ENCODE data around the gene FDXACB1.
A peak's percentile ranks its signal among the peaks of the same experiment; 100 is the strongest.

Gene FDXACB1

GRCh38 chr11:111911563-111912401, 32.8 kb upstream of the FDXACB1 start, which contains the start of gene CRYAB:
TSS of gene CRYAB (minus strand) at chr11:111911770. CDS start at chr11:111911724, 46 bp downstream.
- DNase-seq: peak; percentile 62
- Histone ChIP-seq H3K36me3 (ENCODE audit: control insufficient read depth, insufficient read depth, low read length) (no peaks in the 10 kb centered on the region), H4K5ac (ENCODE audit: low read length) (peak within 1 kb of the TSS; percentile 71), H2AK5ac (ENCODE audit: low read length) (no peak within 1 kb of the TSS), H3K23ac (ENCODE audit: low read length) (no peak within 1 kb of the TSS), H3K4ac (ENCODE audit: low read depth, low read length) (no peak within 1 kb of the TSS), H3K9ac (ENCODE audit: low read length) (no peak within 1 kb of the TSS), H2BK5ac (ENCODE audit: low read length) (no peak within 1 kb of the TSS), H3K56ac (ENCODE audit: low read length) (peak within 1 kb of the TSS; percentile 60), H3K4me2 (ENCODE audit: low read length) (no peak within 1 kb of the TSS), H3K79me2 (ENCODE audit: control insufficient read depth, insufficient read depth, low read length) (no peaks in the 10 kb centered on the region), H2BK120ac (ENCODE audit: low read depth, low read length) (no peak within 1 kb of the TSS), H3K4me1 (ENCODE audit: control insufficient read depth, low read depth, low read length) (peaks cover 24% of the 10 kb centered on the region), H4K8ac (ENCODE audit: low read depth, low read length) (peak within 1 kb of the TSS; percentile 28), H3K27ac (ENCODE audit: low read depth, low read length) (no peak within 1 kb of the TSS), H3K18ac (ENCODE audit: low read length) (peak within 1 kb of the TSS; percentile 7), H3K79me1 (ENCODE audit: low read length) (no peaks in the 10 kb centered on the region), H3K27me3 (ENCODE audit: insufficient read depth, low read length, poor library complexity) (no peaks in the 10 kb centered on the region), H2BK15ac (replicated peaks; ENCODE audit: low read depth) (no peak within 1 kb of the TSS), H3K4me3 (ENCODE audit: low read length) (no peak within 1 kb of the TSS)
- WGBS (ENCODE audit: extremely low coverage, insufficient coverage, low lambda C conversion rate): no CpG with 5 or more reads among the region's 17 CpGs

GRCh38 chr11:111910676-111911562, 32.0 kb upstream of the FDXACB1 start:
- Histone ChIP-seq H3K4me2 (ENCODE audit: low read length) (no peak overlapping the region), H3K4me3 (ENCODE audit: low read length) (no peak overlapping the region), H3K9ac (ENCODE audit: low read length) (no peak overlapping the region), H2BK15ac (replicated peaks; ENCODE audit: low read depth) (no peak overlapping the region), H3K18ac (ENCODE audit: low read length) (no peak overlapping the region), H2BK5ac (ENCODE audit: low read length) (no peak overlapping the region), H3K56ac (ENCODE audit: low read length) (no peak overlapping the region), H3K79me1 (ENCODE audit: low read length) (no peaks in the 10 kb centered on the region), H3K27me3 (ENCODE audit: insufficient read depth, low read length, poor library complexity) (no peaks in the 10 kb centered on the region), H3K4me1 (ENCODE audit: control insufficient read depth, low read depth, low read length) (peaks cover 24% of the 10 kb centered on the region), H4K8ac (ENCODE audit: low read depth, low read length) (peak overlapping the region; percentile 28), H3K27ac (ENCODE audit: low read depth, low read length) (no peak overlapping the region), H3K4ac (ENCODE audit: low read depth, low read length) (no peak overlapping the region), H4K5ac (ENCODE audit: low read length) (no peak overlapping the region), H3K79me2 (ENCODE audit: control insufficient read depth, insufficient read depth, low read length) (no peaks in the 10 kb centered on the region), H3K36me3 (ENCODE audit: control insufficient read depth, insufficient read depth, low read length) (no peaks in the 10 kb centered on the region), H2BK120ac (ENCODE audit: low read depth, low read length) (no peak overlapping the region), H2AK5ac (ENCODE audit: low read length) (no peak overlapping the region), H3K23ac (ENCODE audit: low read length) (no peak overlapping the region)
- WGBS (ENCODE audit: extremely low coverage, insufficient coverage, low lambda C conversion rate): no CpG with 5 or more reads among the region's 9 CpGs
- DNase-seq: no peak

- Histone ChIP-seq H3K4me2 (ENCODE audit: low read length) (no peak overlapping the region), H3K27ac (ENCODE audit: low read depth, low read length) (no peak overlapping the region), H3K36me3 (ENCODE audit: control insufficient read depth, insufficient read depth, low read length) (no peaks in the 10 kb centered on the region), H4K8ac (ENCODE audit: low read depth, low read length) (no peak overlapping the region), H3K4me1 (ENCODE audit: control insufficient read depth, low read depth, low read length) (peaks cover 24% of the 10 kb centered on the region), H3K18ac (ENCODE audit: low read length) (no peak overlapping the region), H3K4me3 (ENCODE audit: low read length) (no peak overlapping the region), H3K23ac (ENCODE audit: low read length) (no peak overlapping the region), H2BK5ac (ENCODE audit: low read length) (no peak overlapping the region), H2BK120ac (ENCODE audit: low read depth, low read length) (no peak overlapping the region), H3K27me3 (ENCODE audit: insufficient read depth, low read length, poor library complexity) (no peaks in the 10 kb centered on the region), H3K56ac (ENCODE audit: low read length) (no peak overlapping the region), H3K79me2 (ENCODE audit: control insufficient read depth, insufficient read depth, low read length) (no peaks in the 10 kb centered on the region), H4K5ac (ENCODE audit: low read length) (no peak overlapping the region), H3K9ac (ENCODE audit: low read length) (no peak overlapping the region), H2BK15ac (replicated peaks; ENCODE audit: low read depth) (no peak overlapping the region), H3K79me1 (ENCODE audit: low read length) (no peaks in the 10 kb centered on the region), H2AK5ac (ENCODE audit: low read length) (no peak overlapping the region), H3K4ac (ENCODE audit: low read depth, low read length) (no peak overlapping the region)
- WGBS (ENCODE audit: extremely low coverage, insufficient coverage, low lambda C conversion rate): no CpG with 5 or more reads among the region's 5 CpGs
- DNase-seq: peak; percentile 19
Measured at GRCh38 chr11:111909378-111909777, 30.4 kb upstream of the FDXACB1 start.

- Histone ChIP-seq H3K4ac (ENCODE audit: low read depth, low read length) (no peak overlapping the region), H3K4me3 (ENCODE audit: low read length) (no peak overlapping the region), H4K8ac (ENCODE audit: low read depth, low read length) (no peak overlapping the region), H3K27me3 (ENCODE audit: insufficient read depth, low read length, poor library complexity) (no peaks in the 10 kb centered on the region), H2BK120ac (ENCODE audit: low read depth, low read length) (no peak overlapping the region), H3K9ac (ENCODE audit: low read length) (no peak overlapping the region), H2AK5ac (ENCODE audit: low read length) (no peak overlapping the region), H3K36me3 (ENCODE audit: control insufficient read depth, insufficient read depth, low read length) (no peaks in the 10 kb centered on the region), H2BK15ac (replicated peaks; ENCODE audit: low read depth) (no peak overlapping the region), H3K27ac (ENCODE audit: low read depth, low read length) (no peak overlapping the region), H2BK5ac (ENCODE audit: low read length) (no peak overlapping the region), H3K23ac (ENCODE audit: low read length) (no peak overlapping the region), H3K79me1 (ENCODE audit: low read length) (no peaks in the 10 kb centered on the region), H3K4me2 (ENCODE audit: low read length) (no peak overlapping the region), H4K5ac (ENCODE audit: low read length) (no peak overlapping the region), H3K56ac (ENCODE audit: low read length) (no peak overlapping the region), H3K79me2 (ENCODE audit: control insufficient read depth, insufficient read depth, low read length) (no peaks in the 10 kb centered on the region), H3K4me1 (ENCODE audit: control insufficient read depth, low read depth, low read length) (peaks cover 24% of the 10 kb centered on the region), H3K18ac (ENCODE audit: low read length) (no peak overlapping the region)
- peak; percentile 41 for DNase-seq
- WGBS (ENCODE audit: extremely low coverage, insufficient coverage, low lambda C conversion rate): no CpG with 5 or more reads among the region's 5 CpGs
Measured at GRCh38 chr11:111908639-111909305, 29.8 kb upstream of the FDXACB1 start.

- Histone ChIP-seq H3K4me3 (ENCODE audit: low read length) (no peak overlapping the region), H3K27ac (ENCODE audit: low read depth, low read length) (no peak overlapping the region), H3K4me1 (ENCODE audit: control insufficient read depth, low read depth, low read length) (peaks cover 17% of the 10 kb centered on the region), H4K5ac (ENCODE audit: low read length) (no peak overlapping the region), H3K9ac (ENCODE audit: low read length) (no peak overlapping the region), H3K4me2 (ENCODE audit: low read length) (no peak overlapping the region), H3K56ac (ENCODE audit: low read length) (no peak overlapping the region), H3K23ac (ENCODE audit: low read length) (no peak overlapping the region), H3K79me2 (ENCODE audit: control insufficient read depth, insufficient read depth, low read length) (no peaks in the 10 kb centered on the region), H4K8ac (ENCODE audit: low read depth, low read length) (no peak overlapping the region), H3K36me3 (ENCODE audit: control insufficient read depth, insufficient read depth, low read length) (no peaks in the 10 kb centered on the region), H2BK5ac (ENCODE audit: low read length) (no peak overlapping the region), H3K4ac (ENCODE audit: low read depth, low read length) (no peak overlapping the region), H2BK120ac (ENCODE audit: low read depth, low read length) (no peak overlapping the region), H2BK15ac (replicated peaks; ENCODE audit: low read depth) (no peak overlapping the region), H3K18ac (ENCODE audit: low read length) (no peak overlapping the region), H3K27me3 (ENCODE audit: insufficient read depth, low read length, poor library complexity) (no peaks in the 10 kb centered on the region), H2AK5ac (ENCODE audit: low read length) (no peak overlapping the region), H3K79me1 (ENCODE audit: low read length) (no peaks in the 10 kb centered on the region)
- DNase-seq: no peak
- WGBS (ENCODE audit: extremely low coverage, insufficient coverage, low lambda C conversion rate): no CpG with 5 or more reads among the region's 1 CpG
Measured at GRCh38 chr11:111906680-111907079, 27.7 kb upstream of the FDXACB1 start.
